Measurements from ENCODE around the gene CHAF1B.

- TF ChIP-seq CTCF (conservative IDR thresholded peaks at IDR 0.05; ENCODE audit: low read depth, low read length) (no peak), EZH2 (IDR thresholded peaks at IDR 0.05; ENCODE audit: borderline replicate concordance, low read depth, low read length, poor library complexity, severe bottlenecking) (no peak)
Observed at GRCh38 chr21:36451506-36451905, 66.3 kb downstream of the CHAF1B start.

Measured in A673 (cell line).